ENCODE measurements around the gene HHATL.

DNA sequence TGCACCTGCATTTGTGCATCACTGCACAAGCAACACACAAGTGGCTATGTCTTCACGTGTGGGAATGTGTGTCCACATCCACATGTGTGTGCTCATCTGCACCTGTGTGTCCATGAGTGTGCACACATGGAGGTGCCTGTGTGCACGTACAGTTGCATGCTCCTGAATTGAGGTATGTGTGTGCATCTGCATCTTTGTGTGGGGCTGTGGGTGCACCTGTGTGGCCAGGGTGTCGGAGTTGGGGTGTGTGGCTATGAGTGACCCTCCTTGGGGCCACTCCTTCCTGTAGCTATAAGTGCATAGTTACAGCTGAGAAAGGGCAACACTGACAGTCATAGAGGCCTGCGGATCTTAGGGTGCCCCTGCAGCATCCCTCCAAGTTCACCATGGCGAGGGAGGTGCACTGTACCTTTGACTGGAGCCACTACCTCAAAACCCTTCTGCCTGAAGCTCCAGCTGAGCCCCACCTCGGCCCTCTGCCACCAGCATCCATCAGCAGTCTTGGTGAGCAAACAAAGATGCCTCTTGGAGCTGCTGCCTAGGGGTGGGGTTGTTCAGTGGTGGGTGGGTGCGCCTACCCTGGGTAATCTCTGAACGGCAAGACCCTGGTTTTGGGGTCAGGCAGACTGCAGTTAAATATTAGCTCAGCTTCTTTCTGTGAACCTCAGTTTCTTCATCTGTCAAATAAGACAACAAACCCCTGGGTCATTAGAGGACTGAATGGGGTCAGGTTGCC, 5.2 kb upstream of the HHATL start:
- TF ChIP-seq, protein P1, sequence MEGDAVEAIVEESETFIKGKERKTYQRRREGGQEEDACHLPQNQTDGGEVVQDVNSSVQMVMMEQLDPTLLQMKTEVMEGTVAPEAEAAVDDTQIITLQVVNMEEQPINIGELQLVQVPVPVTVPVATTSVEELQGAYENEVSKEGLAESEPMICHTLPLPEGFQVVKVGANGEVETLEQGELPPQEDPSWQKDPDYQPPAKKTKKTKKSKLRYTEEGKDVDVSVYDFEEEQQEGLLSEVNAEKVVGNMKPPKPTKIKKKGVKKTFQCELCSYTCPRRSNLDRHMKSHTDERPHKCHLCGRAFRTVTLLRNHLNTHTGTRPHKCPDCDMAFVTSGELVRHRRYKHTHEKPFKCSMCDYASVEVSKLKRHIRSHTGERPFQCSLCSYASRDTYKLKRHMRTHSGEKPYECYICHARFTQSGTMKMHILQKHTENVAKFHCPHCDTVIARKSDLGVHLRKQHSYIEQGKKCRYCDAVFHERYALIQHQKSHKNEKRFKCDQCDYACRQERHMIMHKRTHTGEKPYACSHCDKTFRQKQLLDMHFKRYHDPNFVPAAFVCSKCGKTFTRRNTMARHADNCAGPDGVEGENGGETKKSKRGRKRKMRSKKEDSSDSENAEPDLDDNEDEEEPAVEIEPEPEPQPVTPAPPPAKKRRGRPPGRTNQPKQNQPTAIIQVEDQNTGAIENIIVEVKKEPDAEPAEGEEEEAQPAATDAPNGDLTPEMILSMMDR (IDR thresholded peaks at IDR 0.05), result no peak
- TF ChIP-seq ZFX (IDR thresholded peaks at IDR 0.05; ENCODE audit: borderline replicate concordance), result no peak
